ENCODE data around the gene PHF24.

PHF24 gene

DNA sequence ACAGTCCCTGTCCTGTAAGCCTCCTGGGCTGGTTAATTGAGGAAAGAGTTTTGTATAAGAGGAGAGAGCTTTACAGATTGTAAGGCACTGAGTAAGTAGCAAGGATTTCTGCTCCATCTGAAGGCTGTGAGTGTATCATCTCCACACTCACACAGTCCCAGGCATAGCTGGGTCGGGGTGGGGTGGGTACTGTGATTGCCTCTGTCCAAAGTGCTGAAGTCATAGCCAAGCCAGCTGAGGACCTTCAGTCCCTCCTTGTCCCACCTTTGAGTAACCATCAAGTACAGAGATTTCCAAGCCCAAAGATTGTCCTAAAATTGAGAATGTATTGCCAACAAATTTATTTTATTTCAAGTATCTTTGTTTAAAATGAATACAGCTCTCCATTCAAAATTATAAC lies 26.0 kb downstream of the PHF24 start:
- peak in 1 of 4 experiments; percentile 8 for DNase-seq

DNA sequence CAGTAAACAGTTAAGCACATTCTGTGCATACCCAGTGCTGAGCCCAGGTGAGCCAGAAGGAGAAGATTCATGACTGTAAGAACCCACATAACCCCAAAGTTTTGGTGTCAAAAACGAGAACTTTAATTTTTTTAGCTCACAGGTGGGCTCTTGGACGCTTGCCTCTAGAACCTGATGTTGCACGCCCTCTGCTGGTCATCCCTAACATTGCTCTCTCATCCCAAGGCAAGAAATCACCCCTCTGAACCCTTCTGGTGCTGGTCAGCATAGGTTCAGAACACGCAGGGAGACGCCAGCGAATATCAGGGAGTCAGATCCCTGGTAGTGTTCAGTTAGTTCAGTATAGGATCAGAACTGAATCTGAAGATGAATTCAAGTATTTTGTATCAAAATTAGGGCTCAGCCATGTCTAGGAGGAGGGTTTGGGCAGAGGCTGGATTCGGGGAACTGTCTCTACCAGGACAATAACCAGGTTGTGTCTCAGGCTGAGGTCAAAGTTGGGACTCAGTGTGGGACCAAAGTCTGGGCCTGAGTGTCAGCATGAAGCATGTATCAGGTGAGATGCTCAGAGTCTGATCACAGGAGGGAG lies 27.3 kb downstream of the PHF24 start:
- DNase-seq, result peak in 1 of 4 experiments; percentile 25

GRCh38 chr9:34986540-34987047 lies 28.5 kb downstream of the PHF24 start:
- peak in 1 of 4 experiments; percentile 45 for DNase-seq

- DNase-seq, result no peak
Measured at GRCh38 chr9:34987160-34987901, 29.2 kb downstream of the PHF24 start.

GRCh38 chr9:34988218-34989002 lies 30.3 kb downstream of the PHF24 start:
- peak in 1 of 4 experiments; percentile 21 for DNase-seq

- peak; percentile 90 to 94 (median 92) for DNase-seq
Measured at GRCh38 chr9:34989003-34989945, 31.2 kb downstream of the PHF24 start, which contains the start of gene DNAJB5. Gene DNAJB5 (plus strand): TSS chr9:34989745. CDS start chr9:34990631, 886 bp downstream.

GRCh38 chr9:34989946-34990635 lies 32.0 kb downstream of the PHF24 start:
- DNase-seq, result peak in 1 of 4 experiments; percentile 34

DNA sequence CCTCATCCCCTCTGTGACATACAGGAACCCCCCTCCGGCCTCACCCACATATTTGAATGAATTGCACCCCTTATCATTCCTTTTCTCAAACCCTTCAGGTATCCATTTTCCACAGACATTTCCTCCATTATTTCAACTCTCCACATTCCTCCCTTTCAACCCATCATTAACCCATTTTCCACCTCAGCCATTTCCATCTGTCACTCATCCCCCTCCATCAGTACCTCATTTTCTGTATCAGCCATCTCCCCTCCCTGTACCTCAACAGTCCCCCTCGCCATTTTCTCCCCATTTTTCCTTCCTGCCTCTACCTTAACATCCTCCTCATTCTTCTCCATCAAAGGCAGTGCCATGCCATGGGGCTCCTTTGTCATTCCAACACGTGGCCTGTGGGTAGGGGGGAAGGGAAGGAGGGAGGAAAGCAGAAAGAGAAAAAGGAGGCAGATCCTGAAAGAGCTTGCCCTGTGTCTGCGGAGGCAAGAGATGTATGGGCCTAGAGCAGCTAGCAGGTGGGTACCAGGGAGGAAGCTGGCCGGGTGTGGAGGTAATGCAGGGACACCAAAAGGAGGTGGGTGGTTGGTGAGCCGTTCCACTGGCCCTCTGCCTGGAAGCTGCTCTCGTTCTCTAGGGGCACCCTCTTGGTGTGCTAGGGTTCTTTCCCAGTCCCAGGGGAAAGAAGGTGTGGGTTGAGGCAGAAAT lies 33.0 kb downstream of the PHF24 start:
- DNase-seq, result no peak

DNA sequence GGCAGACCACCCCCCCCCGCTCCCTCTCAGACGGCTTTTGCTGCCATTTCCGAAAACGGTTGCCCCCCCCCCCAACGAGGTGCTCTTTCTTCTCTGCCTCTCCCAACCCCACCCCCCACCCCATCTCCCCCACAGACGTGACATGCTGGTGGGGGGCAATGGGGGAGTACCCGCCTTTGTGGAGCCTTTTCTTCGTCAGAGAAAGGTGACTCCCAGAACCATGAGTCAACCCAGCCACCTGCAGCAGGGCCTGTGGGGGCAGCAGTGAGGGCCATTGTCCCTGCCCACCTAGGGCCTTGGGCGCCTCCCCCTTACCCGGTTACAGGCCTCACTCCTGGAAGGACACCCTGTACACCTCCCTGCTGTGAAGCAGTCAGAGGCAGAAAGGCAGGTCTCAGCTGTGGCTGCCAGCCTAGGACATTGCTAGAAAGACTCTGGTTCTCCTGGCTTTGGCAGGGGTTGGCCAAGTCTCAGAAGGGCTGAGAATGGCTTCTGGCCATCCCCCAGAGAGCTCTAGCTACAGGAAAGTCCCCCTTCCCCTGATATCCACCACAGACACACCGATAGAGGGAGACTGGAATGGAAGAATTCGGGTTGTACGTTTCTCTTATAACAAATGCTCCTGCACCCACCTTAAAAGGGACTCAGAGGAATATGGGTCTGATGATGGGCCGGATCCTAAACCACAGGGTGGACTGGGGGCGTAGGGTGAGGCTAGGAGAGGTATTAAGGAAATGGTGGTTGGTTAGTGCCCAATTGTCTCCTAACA lies 33.7 kb downstream of the PHF24 start:
- DNase-seq, result no peak

DNA sequence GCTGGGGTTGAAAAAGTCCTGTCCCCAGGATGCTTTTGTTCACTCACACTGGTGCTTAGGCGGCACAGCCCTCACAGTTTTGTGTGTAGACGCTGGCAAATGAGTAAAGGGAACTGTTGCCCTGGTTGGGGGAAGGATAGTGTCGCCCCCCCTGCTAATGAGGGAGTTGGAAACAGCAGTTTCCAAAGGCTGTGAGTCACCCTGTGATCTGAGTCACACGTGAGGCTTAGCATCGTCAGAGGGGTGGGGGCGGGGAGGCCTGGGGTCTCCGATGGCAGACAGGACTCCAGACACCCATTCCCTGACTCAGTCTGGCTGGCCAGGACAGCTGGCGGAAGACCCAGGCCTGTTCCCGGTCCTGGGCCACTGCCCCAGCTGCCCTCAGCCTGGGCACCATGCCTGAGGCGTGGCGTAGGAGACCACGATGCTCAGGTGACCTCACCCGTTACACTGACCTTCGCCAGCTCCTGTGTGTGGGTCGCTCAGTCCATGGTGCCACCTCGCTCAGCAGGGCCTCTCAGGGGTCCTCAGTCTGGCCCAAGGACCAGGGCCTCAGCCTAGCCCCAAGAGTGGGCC lies 34.4 kb downstream of the PHF24 start:
- DNase-seq, result peak in 1 of 4 experiments; percentile 40

GRCh38 chr9:34993502-34994259 lies 35.6 kb downstream of the PHF24 start:
- DNase-seq, result no peak

DNA sequence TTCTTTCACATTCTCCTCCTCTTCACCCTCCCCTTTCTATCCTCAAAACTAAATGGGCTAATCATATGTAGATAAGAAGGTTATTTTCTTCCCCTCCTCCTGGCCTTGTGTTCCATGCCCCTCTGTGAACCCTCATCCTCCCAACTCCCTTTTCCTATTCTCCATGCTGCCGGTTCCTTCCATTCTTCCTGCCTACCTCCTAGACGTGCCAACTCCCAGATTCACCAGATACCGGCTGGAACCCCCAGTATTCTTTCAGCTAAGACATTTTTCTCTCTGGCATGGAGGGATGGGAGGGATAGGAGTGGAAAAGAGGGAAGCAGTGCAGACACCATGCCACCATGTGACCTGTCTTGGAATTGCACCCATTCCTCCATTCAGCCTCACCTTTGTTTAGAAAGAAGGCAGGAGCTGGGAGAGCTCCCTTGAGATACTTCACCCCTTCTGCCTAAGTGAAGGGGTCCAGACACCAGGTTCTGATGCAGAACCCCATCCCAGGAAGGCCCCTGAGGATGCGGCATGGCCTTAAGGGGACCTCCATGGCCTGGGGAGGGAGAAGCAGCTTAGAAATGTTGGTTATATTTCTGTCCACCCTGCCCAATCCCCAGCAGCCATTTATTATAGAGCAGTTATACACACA lies 36.3 kb downstream of the PHF24 start:
- DNase-seq, result no peak

- DNase-seq, result no peak
Measured at GRCh38 chr9:34994900-34995669, 37.0 kb downstream of the PHF24 start.

- no peak for DNase-seq
Measured at GRCh38 chr9:34995670-34996060, 37.6 kb downstream of the PHF24 start.

DNA sequence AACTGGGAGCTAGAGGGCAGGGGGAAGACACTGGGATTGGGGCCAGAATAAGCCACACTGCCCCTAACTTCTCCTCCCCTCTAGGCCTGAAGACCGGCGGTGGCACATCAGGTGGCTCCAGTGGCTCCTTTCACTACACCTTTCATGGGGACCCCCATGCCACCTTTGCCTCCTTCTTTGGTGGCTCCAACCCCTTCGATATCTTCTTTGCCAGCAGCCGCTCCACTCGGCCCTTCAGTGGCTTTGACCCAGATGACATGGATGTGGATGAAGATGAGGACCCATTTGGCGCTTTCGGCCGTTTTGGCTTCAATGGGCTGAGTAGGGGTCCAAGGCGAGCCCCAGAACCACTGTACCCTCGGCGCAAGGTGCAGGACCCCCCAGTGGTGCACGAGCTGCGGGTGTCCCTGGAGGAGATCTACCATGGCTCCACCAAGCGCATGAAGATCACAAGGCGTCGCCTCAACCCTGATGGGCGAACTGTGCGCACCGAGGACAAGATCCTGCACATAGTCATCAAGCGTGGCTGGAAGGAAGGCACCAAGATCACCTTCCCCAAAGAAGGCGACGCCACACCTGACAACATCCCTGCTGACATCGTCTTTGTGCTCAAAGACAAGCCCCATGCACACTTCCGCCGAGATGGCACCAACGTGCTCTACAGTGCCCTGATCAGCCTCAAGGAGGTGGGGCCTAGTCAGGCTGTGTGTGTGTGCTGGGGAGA lies 38.3 kb downstream of the PHF24 start:
- DNase-seq, result no peak

GRCh38 chr9:34996905-34997279 lies 38.8 kb downstream of the PHF24 start:
- DNase-seq, result no peak

GRCh38 chr9:34997379-34997781 lies 39.3 kb downstream of the PHF24 start:
- no peak for DNase-seq

Measured in activated naive CD4-positive, alpha-beta T cell (primary cell).